Measurements from ENCODE around the gene TTC23L. TPM values are rescaled to one million over a fixed set of nuclear protein-coding genes. Genes with fewer than 3 reads are reported as not detected.

TTC23L gene
- total and polyA plus RNA-seq, 7 donors: 0.06 to 0.36 (median 0.22) TPM; not detected in 3

DNA sequence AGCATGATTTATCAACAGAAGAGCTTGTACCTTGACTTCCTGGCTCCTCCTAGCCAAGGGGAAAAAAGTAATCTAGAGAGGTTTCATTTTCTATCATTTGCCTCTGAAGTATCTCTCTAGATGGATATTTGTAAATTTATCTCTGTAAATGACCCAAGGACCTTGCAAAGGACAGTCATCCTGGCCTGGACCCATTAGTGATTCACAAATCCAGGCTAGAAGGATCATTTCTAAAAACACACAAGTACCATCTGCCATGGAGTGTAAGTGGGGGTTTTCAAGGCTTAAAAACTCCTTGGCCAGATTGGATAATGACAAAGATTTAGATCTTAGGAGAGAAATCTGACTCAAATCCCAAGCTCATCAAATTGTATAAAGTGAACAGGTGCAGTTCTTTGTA, 8.1 kb downstream of the TTC23L start:
- Histone ChIP-seq H3K27ac (no peak overlapping the region), H3K9me3 (no peaks in the 10 kb centered on the region), H3K36me3 (no peaks in the 10 kb centered on the region), H3K4me3 (no peak overlapping the region), H3K4me1 (no peaks in the 10 kb centered on the region), H3K27me3 (no peaks in the 10 kb centered on the region)
- TF ChIP-seq POLR2AphosphoS5 (IDR thresholded peaks at IDR 0.05) (no peak), POLR2A (IDR thresholded peaks at IDR 0.05) (no peak), EP300 (IDR thresholded peaks at IDR 0.05) (no peak)
- TF ChIP-seq, protein P1, sequence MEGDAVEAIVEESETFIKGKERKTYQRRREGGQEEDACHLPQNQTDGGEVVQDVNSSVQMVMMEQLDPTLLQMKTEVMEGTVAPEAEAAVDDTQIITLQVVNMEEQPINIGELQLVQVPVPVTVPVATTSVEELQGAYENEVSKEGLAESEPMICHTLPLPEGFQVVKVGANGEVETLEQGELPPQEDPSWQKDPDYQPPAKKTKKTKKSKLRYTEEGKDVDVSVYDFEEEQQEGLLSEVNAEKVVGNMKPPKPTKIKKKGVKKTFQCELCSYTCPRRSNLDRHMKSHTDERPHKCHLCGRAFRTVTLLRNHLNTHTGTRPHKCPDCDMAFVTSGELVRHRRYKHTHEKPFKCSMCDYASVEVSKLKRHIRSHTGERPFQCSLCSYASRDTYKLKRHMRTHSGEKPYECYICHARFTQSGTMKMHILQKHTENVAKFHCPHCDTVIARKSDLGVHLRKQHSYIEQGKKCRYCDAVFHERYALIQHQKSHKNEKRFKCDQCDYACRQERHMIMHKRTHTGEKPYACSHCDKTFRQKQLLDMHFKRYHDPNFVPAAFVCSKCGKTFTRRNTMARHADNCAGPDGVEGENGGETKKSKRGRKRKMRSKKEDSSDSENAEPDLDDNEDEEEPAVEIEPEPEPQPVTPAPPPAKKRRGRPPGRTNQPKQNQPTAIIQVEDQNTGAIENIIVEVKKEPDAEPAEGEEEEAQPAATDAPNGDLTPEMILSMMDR (IDR thresholded peaks at IDR 0.05): no peak
- intact Hi-C loops (cut with DNase I): no loop called here
- no peak for DNase-seq

DNA sequence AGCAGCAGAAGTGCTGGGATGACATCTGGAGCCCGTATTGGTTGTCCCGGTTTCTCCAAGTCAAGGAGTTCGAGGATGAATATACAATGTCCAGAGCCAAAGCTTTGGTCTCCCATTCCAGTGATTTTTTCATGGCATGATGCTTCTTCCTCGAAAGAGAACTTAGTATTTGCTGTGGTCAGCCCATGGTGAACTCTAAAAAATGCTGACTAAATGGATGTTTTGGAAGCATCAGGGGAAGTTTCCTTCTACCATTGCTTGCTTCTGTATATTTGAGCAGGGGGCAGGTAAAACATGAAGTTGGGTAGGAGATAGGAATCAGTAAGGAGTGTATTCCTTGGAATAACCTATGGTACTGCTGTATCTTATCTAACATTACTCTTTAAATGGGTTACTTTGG, 8.6 kb downstream of the TTC23L start:
- Histone ChIP-seq H3K4me1 (no peaks in the 10 kb centered on the region), H3K9me3 (no peaks in the 10 kb centered on the region), H3K36me3 (no peaks in the 10 kb centered on the region), H3K4me3 (no peak overlapping the region), H3K27ac (no peak overlapping the region), H3K27me3 (no peaks in the 10 kb centered on the region)
- intact Hi-C loops (cut with DNase I): no loop called here
- 94 to 96% methylated on average over 4 of the region's 4 CpGs for WGBS, 2 donors
- no peak for TF ChIP-seq POLR2A (IDR thresholded peaks at IDR 0.05)
- TF ChIP-seq, protein P1 (IDR thresholded peaks at IDR 0.05): no peak
- TF ChIP-seq EP300 (IDR thresholded peaks at IDR 0.05): no peak
- no peak for TF ChIP-seq POLR2AphosphoS5 (IDR thresholded peaks at IDR 0.05)
- no peak for DNase-seq

DNA sequence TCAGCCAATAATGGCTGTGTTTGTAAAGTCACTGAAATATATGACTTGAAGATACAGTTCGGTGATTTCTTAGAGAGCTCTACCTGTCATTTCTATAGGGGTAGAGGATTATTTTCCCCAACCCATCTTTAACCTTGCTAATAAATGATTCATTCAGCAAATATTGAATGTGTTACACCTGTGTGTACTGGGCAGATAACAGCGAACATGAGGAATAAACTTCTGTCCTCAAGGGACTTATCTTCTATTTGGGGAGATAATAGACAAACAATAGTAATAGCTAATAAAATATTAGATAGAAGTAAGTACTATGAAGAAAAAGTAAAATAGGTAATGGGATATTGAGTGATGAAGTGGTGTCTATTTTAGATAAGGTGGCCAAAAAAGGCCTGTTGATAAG, 9.3 kb downstream of the TTC23L start:
- H3K36me3 ChIP-seq: no peaks in the 10 kb centered on the region
- no peaks in the 10 kb centered on the region for H3K9me3 ChIP-seq
- intact Hi-C loops (cut with DNase I): no loop called here
- DNase-seq: no peak
- H3K27ac ChIP-seq: no peak overlapping the region
- WGBS, 2 donors: 71 to 89% methylated on average over 2 of the region's 2 CpGs
- H3K4me1 ChIP-seq: no peaks in the 10 kb centered on the region
- no peaks in the 10 kb centered on the region for H3K27me3 ChIP-seq
- TF ChIP-seq EP300 (IDR thresholded peaks at IDR 0.05) (no peak), POLR2A (IDR thresholded peaks at IDR 0.05) (no peak), POLR2AphosphoS5 (IDR thresholded peaks at IDR 0.05) (no peak)
- TF ChIP-seq, protein P1 (IDR thresholded peaks at IDR 0.05): no peak
- no peak overlapping the region for H3K4me3 ChIP-seq

DNA sequence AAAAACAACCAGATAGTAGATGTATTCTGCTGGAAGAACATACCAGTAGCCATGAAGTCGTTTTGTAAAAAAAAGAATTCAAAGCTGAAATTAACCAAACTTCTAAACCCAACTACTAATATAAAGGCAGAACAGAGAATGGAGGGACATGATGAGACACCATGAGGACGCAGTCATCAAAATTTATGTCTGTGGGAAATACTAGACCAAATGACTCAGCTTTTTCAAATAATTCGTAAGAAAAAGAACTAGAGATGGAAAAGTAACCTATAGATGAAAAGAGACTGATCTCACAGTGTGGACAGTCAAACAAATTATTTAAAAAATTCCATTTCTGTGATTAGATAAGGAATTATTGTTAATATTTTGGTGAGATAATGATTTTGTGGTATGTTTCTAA, 10.3 kb downstream of the TTC23L start:
- H3K36me3 ChIP-seq: no peaks in the 10 kb centered on the region
- H3K27ac ChIP-seq: no peak overlapping the region
- DNase-seq: no peak
- H3K9me3 ChIP-seq: no peaks in the 10 kb centered on the region
- intact Hi-C loops (cut with DNase I): no loop called here
- 83 to 92% methylated on average over 3 of the region's 3 CpGs for WGBS, 2 donors
- H3K27me3 ChIP-seq: no peaks in the 10 kb centered on the region
- H3K4me3 ChIP-seq: no peak overlapping the region
- no peaks in the 10 kb centered on the region for H3K4me1 ChIP-seq
- TF ChIP-seq EP300 (IDR thresholded peaks at IDR 0.05): no peak
- TF ChIP-seq POLR2AphosphoS5 (IDR thresholded peaks at IDR 0.05): no peak
- TF ChIP-seq, protein P1 (IDR thresholded peaks at IDR 0.05): no peak
- TF ChIP-seq POLR2A (IDR thresholded peaks at IDR 0.05): no peak

DNA sequence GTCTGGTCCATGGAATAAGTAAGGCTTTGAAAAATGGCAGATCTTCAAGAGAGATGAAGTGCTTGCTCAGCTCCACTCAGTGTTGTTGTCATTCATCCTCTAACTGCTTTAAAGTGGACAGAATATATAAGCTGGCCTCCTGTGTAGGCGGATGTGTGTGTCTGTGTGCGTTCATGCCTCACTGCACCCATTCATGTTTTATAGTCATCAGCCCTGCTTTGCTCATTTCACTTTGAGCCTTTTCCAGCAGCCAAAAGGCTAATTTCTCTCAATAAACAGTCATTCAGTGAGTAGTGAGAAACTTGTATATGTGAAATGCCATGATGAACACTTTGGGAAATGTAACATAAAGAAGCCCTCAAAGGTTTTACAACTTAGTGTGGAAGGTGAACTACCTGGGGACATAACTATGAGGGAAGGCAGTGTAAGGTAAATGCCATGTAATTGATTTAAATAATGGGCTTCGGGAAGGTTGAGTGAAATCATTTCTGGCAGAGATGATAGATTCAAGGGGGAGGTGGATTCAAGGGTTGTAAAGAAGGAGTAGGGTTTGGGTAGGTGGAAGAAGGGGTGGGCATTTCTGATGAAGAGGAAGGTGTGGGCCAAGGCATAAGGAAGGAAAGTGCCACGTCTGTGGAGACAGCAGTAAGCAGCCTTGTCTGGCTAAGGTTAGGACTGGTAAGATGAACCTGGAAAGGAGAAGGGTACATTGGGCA, 15.7 kb downstream of the TTC23L start:
- 71 to 76% methylated on average over 4 of the region's 4 CpGs for WGBS, 2 donors
- no peak overlapping the region for H3K27ac ChIP-seq
- H3K27me3 ChIP-seq: no peaks in the 10 kb centered on the region
- intact Hi-C loops (cut with DNase I): no loop called here
- TF ChIP-seq EP300 (IDR thresholded peaks at IDR 0.05) (no peak), POLR2AphosphoS5 (IDR thresholded peaks at IDR 0.05) (no peak), POLR2A (IDR thresholded peaks at IDR 0.05) (no peak)
- TF ChIP-seq, protein P1 (IDR thresholded peaks at IDR 0.05): no peak
- H3K9me3 ChIP-seq: no peaks in the 10 kb centered on the region
- H3K36me3 ChIP-seq: no peaks in the 10 kb centered on the region
- no peak overlapping the region for H3K4me3 ChIP-seq
- DNase-seq: no peak
- no peaks in the 10 kb centered on the region for H3K4me1 ChIP-seq

Measured in sigmoid colon (tissue), 7 donors.